ENCODE data around the gene ABCC4.

DNA sequence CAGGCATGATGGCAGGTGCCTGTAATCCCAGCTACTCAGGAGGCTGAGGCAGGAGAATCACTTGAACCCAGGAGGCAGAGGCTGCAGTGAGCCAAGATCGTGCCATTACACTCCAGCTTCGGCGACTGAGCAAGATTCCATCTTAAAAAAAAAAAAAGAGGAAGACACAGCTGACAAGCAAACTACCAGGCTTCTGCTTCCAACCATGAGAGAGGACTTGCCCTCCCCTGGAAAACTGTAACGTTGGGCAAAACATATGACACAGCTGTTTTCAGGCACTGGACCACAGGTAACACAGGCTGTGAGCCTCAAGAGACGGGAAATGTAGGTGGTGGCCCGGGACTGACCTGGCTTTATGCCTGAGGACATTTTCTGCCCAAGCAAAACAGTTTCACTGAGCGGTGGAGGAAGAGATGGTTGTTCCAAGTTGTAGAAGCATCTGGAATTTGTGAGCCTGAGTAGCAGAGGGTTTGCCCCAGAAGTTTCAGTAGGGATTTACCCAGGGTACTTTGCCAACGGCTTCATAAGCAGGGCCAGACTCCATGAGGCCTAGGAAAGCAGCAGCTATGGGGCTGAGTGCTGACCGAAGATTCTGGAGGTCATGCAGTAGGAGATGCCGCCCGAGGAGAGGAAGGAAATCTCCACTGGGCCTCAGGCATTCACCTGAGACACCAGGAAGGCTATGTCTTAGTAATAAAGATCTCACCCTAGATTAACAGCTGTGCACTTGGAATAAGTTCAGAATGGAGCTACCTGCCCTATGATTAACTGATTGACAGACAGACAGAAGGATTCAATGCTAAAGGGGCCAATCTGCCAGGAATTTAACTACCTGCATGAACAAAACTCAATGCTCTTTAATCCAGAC, 88.0 kb downstream of the ABCC4 start:
- TF ChIP-seq POLR2A (IDR thresholded peaks at IDR 0.05), result no peak
- TF ChIP-seq, protein P1, sequence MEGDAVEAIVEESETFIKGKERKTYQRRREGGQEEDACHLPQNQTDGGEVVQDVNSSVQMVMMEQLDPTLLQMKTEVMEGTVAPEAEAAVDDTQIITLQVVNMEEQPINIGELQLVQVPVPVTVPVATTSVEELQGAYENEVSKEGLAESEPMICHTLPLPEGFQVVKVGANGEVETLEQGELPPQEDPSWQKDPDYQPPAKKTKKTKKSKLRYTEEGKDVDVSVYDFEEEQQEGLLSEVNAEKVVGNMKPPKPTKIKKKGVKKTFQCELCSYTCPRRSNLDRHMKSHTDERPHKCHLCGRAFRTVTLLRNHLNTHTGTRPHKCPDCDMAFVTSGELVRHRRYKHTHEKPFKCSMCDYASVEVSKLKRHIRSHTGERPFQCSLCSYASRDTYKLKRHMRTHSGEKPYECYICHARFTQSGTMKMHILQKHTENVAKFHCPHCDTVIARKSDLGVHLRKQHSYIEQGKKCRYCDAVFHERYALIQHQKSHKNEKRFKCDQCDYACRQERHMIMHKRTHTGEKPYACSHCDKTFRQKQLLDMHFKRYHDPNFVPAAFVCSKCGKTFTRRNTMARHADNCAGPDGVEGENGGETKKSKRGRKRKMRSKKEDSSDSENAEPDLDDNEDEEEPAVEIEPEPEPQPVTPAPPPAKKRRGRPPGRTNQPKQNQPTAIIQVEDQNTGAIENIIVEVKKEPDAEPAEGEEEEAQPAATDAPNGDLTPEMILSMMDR (IDR thresholded peaks at IDR 0.05), result no peak
